ENCODE results near the gene PDHX.

PDHX gene

DNA sequence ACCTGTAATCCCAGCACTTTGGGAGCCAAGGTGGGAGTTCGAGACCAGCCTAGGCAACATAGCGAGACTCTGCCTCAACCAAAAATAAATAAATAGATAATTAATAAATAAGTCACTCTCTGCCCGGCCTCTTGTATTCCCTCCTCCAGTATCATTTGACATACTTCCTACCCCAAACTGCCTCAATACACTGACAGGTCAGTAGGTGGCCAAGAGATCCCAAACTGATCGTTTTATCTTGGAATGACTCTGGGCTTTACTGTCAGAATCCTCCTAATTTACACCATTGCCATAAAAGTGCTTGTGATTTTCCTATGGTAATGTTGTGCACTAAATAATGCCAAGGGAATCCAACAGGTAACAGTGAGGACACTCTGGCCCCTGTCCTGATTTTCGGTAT is 94.2 kb downstream of the PDHX start:
- TF ChIP-seq POLR2AphosphoS5 (IDR thresholded peaks at IDR 0.05; ENCODE audit: low read depth, low read length) (no peak), TAF1 (IDR thresholded peaks at IDR 0.05; ENCODE audit: borderline replicate concordance, insufficient read depth, low read length) (no peak), FOXP2 (optimal IDR thresholded peaks at IDR 0.05; ENCODE audit: borderline replicate concordance, extremely low read depth, extremely low read length, insufficient read depth) (no peak)
- TF ChIP-seq, protein P1, sequence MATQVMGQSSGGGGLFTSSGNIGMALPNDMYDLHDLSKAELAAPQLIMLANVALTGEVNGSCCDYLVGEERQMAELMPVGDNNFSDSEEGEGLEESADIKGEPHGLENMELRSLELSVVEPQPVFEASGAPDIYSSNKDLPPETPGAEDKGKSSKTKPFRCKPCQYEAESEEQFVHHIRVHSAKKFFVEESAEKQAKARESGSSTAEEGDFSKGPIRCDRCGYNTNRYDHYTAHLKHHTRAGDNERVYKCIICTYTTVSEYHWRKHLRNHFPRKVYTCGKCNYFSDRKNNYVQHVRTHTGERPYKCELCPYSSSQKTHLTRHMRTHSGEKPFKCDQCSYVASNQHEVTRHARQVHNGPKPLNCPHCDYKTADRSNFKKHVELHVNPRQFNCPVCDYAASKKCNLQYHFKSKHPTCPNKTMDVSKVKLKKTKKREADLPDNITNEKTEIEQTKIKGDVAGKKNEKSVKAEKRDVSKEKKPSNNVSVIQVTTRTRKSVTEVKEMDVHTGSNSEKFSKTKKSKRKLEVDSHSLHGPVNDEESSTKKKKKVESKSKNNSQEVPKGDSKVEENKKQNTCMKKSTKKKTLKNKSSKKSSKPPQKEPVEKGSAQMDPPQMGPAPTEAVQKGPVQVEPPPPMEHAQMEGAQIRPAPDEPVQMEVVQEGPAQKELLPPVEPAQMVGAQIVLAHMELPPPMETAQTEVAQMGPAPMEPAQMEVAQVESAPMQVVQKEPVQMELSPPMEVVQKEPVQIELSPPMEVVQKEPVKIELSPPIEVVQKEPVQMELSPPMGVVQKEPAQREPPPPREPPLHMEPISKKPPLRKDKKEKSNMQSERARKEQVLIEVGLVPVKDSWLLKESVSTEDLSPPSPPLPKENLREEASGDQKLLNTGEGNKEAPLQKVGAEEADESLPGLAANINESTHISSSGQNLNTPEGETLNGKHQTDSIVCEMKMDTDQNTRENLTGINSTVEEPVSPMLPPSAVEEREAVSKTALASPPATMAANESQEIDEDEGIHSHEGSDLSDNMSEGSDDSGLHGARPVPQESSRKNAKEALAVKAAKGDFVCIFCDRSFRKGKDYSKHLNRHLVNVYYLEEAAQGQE (IDR thresholded peaks at IDR 0.05; ENCODE audit: insufficient read depth in 1 of 2, low read depth in 2 of 2, low read length in 2 of 2), result no peak

DNA sequence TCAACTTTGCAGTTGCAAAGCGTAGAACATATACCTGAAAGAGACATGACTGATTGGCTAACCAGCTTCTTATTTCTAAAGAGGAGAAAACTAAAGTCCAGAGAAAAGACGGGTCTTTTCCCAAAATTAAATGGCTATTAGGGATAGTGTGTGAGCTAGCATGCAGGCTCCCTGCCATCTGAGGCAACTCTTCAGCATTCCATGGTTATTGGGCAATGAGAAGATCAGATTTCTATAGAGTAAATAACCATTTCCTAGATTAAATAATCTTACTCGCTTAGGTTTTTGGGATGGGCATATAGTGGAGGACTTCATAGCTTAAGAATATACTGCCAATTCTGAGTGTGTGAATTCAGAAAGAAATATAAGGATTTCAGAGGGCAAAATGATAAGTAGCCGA is 95.0 kb downstream of the PDHX start:
- no peak for TF ChIP-seq SIN3A (IDR thresholded peaks at IDR 0.05; ENCODE audit: borderline replicate concordance, insufficient read depth, low read length)
- no peak for TF ChIP-seq TAF1 (IDR thresholded peaks at IDR 0.05; ENCODE audit: borderline replicate concordance, insufficient read depth, low read length)
- no peak for TF ChIP-seq POLR2AphosphoS5 (IDR thresholded peaks at IDR 0.05; ENCODE audit: low read depth, low read length)
- TF ChIP-seq FOXP2 (optimal IDR thresholded peaks at IDR 0.05; ENCODE audit: borderline replicate concordance, extremely low read depth, extremely low read length, insufficient read depth), result no peak
- TF ChIP-seq, protein P1 (IDR thresholded peaks at IDR 0.05; ENCODE audit: insufficient read depth in 1 of 2, low read depth in 2 of 2, low read length in 2 of 2), result no peak

DNA sequence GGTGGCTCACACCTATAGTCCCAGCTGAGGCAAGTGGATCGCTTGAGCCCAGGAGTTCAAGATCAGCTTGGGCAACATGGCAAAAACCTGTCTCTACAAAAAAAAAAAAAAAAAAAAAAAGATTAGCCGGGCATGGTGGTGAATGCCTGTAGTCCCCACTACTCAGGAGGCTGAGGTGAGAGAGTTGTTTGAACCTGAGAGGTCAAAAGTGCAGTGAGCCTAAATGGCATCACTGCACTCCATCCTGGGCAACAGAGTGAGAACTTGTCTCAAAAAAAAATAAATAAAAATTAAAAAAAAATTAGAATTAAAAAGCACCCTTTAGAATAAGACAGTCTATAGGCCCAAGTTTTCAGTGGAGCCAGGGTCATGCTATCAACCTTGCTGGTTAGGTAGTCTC is 95.5 kb downstream of the PDHX start:
- no peak for TF ChIP-seq SIN3A (IDR thresholded peaks at IDR 0.05; ENCODE audit: borderline replicate concordance, insufficient read depth, low read length)
- TF ChIP-seq, protein P1 (IDR thresholded peaks at IDR 0.05; ENCODE audit: insufficient read depth in 1 of 2, low read depth in 2 of 2, low read length in 2 of 2), result no peak
- no peak for TF ChIP-seq POLR2AphosphoS5 (IDR thresholded peaks at IDR 0.05; ENCODE audit: low read depth, low read length)
- no peak for TF ChIP-seq TAF1 (IDR thresholded peaks at IDR 0.05; ENCODE audit: borderline replicate concordance, insufficient read depth, low read length)
- no peak for TF ChIP-seq FOXP2 (optimal IDR thresholded peaks at IDR 0.05; ENCODE audit: borderline replicate concordance, extremely low read depth, extremely low read length, insufficient read depth)

DNA sequence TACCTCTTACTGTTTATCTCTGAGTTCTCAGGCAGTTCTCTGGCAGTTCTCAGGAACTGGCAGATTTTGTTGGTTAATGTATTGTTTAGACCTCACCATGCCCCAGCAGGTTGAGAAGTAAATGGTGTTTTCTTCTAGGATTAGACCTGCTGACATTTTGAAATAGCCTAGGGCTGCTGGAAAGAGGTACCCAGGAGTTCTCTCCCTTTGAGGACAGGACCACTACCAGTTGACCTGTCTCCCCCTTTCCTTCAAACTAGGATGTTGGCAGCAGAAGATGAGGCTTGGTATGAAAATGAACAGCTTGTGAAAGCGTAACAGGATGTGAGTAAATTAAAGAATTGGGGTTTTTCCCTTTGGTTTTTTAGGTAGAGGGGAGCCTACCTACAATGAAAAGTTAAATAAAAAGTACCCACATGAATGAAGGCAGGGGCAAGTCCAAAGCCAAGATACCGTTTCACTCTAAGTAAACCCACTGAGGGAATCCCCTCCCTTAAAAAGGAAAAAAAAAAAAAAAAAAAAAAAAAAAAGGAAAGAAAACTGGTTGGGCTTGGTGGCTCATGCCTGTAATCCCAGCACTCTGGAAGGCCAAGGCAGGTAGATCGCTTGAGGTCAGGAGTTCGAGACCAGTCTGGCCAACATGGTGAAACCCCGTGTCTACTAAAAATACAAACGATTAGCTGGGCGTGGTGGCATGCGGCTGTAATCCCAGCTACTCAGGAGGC is 96.2 kb downstream of the PDHX start:
- TF ChIP-seq SIN3A (IDR thresholded peaks at IDR 0.05; ENCODE audit: borderline replicate concordance, insufficient read depth, low read length) (no peak), TAF1 (IDR thresholded peaks at IDR 0.05; ENCODE audit: borderline replicate concordance, insufficient read depth, low read length) (no peak), POLR2AphosphoS5 (IDR thresholded peaks at IDR 0.05; ENCODE audit: low read depth, low read length) (no peak), FOXP2 (optimal IDR thresholded peaks at IDR 0.05; ENCODE audit: borderline replicate concordance, extremely low read depth, extremely low read length, insufficient read depth) (no peak)
- TF ChIP-seq, protein P1 (IDR thresholded peaks at IDR 0.05; ENCODE audit: insufficient read depth in 1 of 2, low read depth in 2 of 2, low read length in 2 of 2), result no peak
